ENCODE data around the gene CTNNA1. TPM values are rescaled to one million over a fixed set of nuclear protein-coding genes. Genes with fewer than 3 reads are reported as not detected.
"Not testable (repeated sequence)": the region's sequence is repeated elsewhere in the genome, so short reads cannot be mapped to it uniquely, and the experiment has no call there.

The CTNNA1 gene
- total and polyA plus RNA-seq, 4 donors, result 208 to 295 (median 253) TPM

DNA sequence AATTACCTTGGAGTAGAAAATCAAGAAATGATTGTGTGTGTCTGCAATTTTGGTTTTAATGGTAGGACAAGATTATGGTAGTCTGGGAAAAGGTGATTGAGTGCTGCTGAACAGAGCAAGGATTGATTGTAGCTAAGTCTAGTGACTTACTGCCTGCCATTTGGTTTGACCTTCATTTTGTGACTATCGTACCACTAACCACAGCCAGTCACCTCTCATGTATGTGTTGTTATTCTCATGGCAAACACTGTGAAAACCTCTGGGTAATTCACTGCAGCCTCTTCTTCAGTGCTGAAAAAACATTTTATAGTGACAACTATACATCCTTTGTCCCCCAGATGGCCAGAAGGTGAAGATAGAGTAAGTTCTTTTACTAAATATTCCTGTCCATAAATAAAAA is 37.5 kb downstream of the CTNNA1 start:
- no CpG with 5 or more reads among the region's 1 CpG for WGBS (ENCODE audit: insufficient coverage)
- Histone ChIP-seq H3K9me3 (ENCODE audit: control insufficient read depth, insufficient read depth, low read length) (no peaks in the 10 kb centered on the region), H3K27ac (ENCODE audit: low read depth, low read length) (no peak overlapping the region), H3K4me3 (ENCODE audit: low read depth, low read length) (no peak overlapping the region), H3K27me3 (ENCODE audit: control insufficient read depth, insufficient read depth, low read length) (no peaks in the 10 kb centered on the region), H3K36me3 (ENCODE audit: control insufficient read depth, insufficient read depth, low read length) (no peaks in the 10 kb centered on the region), H3K4me1 (ENCODE audit: control insufficient read depth, insufficient read depth, low read length) (no peaks in the 10 kb centered on the region)
- no peak for DNase-seq (ENCODE audit: low read depth in 4 of 6, low spot score in 6 of 6)

- H3K27ac ChIP-seq (ENCODE audit: low read depth, low read length), result no peak overlapping the region
- no peaks in the 10 kb centered on the region for H3K36me3 ChIP-seq (ENCODE audit: control insufficient read depth, insufficient read depth, low read length)
- WGBS (ENCODE audit: insufficient coverage), result 45% methylated on average over 4 of the region's 4 CpGs
- DNase-seq (ENCODE audit: low read depth in 4 of 6, low spot score in 6 of 6), result peak in 2 of 6 donors; percentile 24 to 70
- no peak overlapping the region for H3K4me3 ChIP-seq (ENCODE audit: low read depth, low read length)
- H3K4me1 ChIP-seq (ENCODE audit: control insufficient read depth, insufficient read depth, low read length), result no peaks in the 10 kb centered on the region
- H3K27me3 ChIP-seq (ENCODE audit: control insufficient read depth, insufficient read depth, low read length), result no peaks in the 10 kb centered on the region
- H3K9me3 ChIP-seq (ENCODE audit: control insufficient read depth, insufficient read depth, low read length), result no peaks in the 10 kb centered on the region
Measured at GRCh38 chr5:138792195-138792790, 39.1 kb downstream of the CTNNA1 start.

GRCh38 chr5:138793575-138793974 is 40.4 kb downstream of the CTNNA1 start:
- Histone ChIP-seq H3K27ac (ENCODE audit: low read depth, low read length) (no peak overlapping the region), H3K4me1 (ENCODE audit: control insufficient read depth, insufficient read depth, low read length) (no peaks in the 10 kb centered on the region), H3K9me3 (ENCODE audit: control insufficient read depth, insufficient read depth, low read length) (no peaks in the 10 kb centered on the region), H3K36me3 (ENCODE audit: control insufficient read depth, insufficient read depth, low read length) (no peaks in the 10 kb centered on the region), H3K27me3 (ENCODE audit: control insufficient read depth, insufficient read depth, low read length) (no peaks in the 10 kb centered on the region), H3K4me3 (ENCODE audit: low read depth, low read length) (no peak overlapping the region)
- DNase-seq (ENCODE audit: low read depth in 4 of 6, low spot score in 6 of 6), result peak in 2 of 6 donors; percentile 62 to 72

DNA sequence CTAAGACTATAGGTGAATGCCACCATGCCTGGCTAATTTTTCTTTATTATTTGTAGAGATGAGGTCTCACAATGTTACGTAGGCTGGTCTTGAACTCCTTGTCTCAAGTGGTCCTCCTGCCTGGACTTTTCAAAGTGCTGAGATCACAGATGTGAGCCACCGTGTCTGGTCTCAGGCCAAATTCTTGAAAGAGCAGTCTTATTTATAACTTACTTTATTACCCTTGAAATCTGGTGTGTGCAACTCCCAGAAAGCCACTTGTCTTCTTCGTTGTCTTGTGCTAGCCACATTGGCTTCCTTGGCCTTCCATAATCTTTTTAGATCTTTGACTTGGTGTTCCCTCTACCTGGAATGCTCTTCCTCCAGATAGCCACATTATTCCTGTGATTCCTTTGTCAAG is 50.1 kb downstream of the CTNNA1 start:
- no peaks in the 10 kb centered on the region for H3K36me3 ChIP-seq (ENCODE audit: control insufficient read depth, insufficient read depth, low read length)
- WGBS (ENCODE audit: insufficient coverage), result 86% methylated on average over 2 of the region's 3 CpGs
- H3K4me1 ChIP-seq (ENCODE audit: control insufficient read depth, insufficient read depth, low read length), result no peaks in the 10 kb centered on the region
- no peaks in the 10 kb centered on the region for H3K27me3 ChIP-seq (ENCODE audit: control insufficient read depth, insufficient read depth, low read length)
- no peak overlapping the region for H3K27ac ChIP-seq (ENCODE audit: low read depth, low read length)
- no peak for DNase-seq (ENCODE audit: low read depth in 4 of 6, low spot score in 6 of 6)
- peaks cover 2% of the 10 kb centered on the region for H3K9me3 ChIP-seq (ENCODE audit: control insufficient read depth, insufficient read depth, low read length)
- H3K4me3 ChIP-seq (ENCODE audit: low read depth, low read length), result no peak overlapping the region

- 56% methylated on average over 1 of the region's 1 CpG for WGBS (ENCODE audit: insufficient coverage)
- peaks cover 2% of the 10 kb centered on the region for H3K9me3 ChIP-seq (ENCODE audit: control insufficient read depth, insufficient read depth, low read length)
- no peak for DNase-seq (ENCODE audit: low read depth in 4 of 6, low spot score in 6 of 6)
Measured at GRCh38 chr5:138803935-138804334, 50.7 kb downstream of the CTNNA1 start.

DNA sequence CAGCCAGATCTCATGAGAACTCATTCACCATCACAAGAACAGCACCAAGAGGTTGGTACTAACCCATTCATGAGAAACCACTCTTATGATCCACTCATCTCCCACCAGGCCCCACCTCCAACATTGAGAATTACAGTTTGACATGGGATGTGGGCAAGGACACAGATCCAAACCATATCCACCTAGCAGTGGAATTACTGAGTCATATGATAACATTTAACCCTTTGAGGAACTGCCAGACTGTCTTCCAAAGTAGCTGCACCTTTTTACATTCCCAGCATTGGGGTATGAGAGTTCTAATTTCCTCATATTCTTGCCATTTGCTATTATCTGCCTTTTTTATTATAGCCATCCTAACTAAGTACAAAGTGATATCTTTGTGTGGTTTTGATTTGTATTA is 51.9 kb downstream of the CTNNA1 start:
- no peaks in the 10 kb centered on the region for H3K36me3 ChIP-seq (ENCODE audit: control insufficient read depth, insufficient read depth, low read length)
- no peak for DNase-seq (ENCODE audit: low read depth in 4 of 6, low spot score in 6 of 6)
- H3K27me3 ChIP-seq (ENCODE audit: control insufficient read depth, insufficient read depth, low read length), result no peaks in the 10 kb centered on the region
- H3K9me3 ChIP-seq (ENCODE audit: control insufficient read depth, insufficient read depth, low read length), result peaks cover under 1% of the 10 kb centered on the region
- no peaks in the 10 kb centered on the region for H3K4me1 ChIP-seq (ENCODE audit: control insufficient read depth, insufficient read depth, low read length)
- H3K27ac ChIP-seq (ENCODE audit: low read depth, low read length), result no peak overlapping the region
- H3K4me3 ChIP-seq (ENCODE audit: low read depth, low read length), result no peak overlapping the region

More at GRCh38 chr5:138803935-138804334, 50.7 kb downstream of the CTNNA1 start:
- H3K27me3 ChIP-seq (ENCODE audit: control insufficient read depth, insufficient read depth, low read length), result no peaks in the 10 kb centered on the region
- no peaks in the 10 kb centered on the region for H3K4me1 ChIP-seq (ENCODE audit: control insufficient read depth, insufficient read depth, low read length)
- no peak overlapping the region for H3K4me3 ChIP-seq (ENCODE audit: low read depth, low read length)
- H3K27ac ChIP-seq (ENCODE audit: low read depth, low read length), result no peak overlapping the region
- H3K36me3 ChIP-seq (ENCODE audit: control insufficient read depth, insufficient read depth, low read length), result no peaks in the 10 kb centered on the region

DNA sequence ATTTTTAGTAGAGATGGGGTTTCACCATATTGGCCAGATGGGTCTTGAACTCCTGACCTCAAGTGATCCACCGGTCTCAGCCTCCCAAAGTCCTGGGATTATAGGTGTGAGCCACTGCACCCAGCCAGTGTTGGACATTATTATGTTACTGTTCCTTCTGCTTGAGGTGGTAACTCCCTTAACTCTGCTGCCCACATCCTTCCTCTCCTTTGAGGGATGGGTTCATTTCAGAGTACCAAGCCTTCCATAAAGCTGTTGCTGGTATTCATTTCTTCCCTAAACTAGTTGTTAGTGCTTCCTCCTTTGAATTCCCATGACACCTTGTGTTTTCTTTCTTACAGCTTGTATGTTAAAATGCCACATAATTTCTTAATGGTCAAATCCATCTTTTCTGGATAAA is 54.0 kb downstream of the CTNNA1 start:
- H3K4me3 ChIP-seq (ENCODE audit: low read depth, low read length), result no peak overlapping the region
- no peaks in the 10 kb centered on the region for H3K9me3 ChIP-seq (ENCODE audit: control insufficient read depth, insufficient read depth, low read length)
- H3K36me3 ChIP-seq (ENCODE audit: control insufficient read depth, insufficient read depth, low read length), result peaks cover 3% of the 10 kb centered on the region
- 90% methylated on average over 1 of the region's 1 CpG for WGBS (ENCODE audit: insufficient coverage)
- no peaks in the 10 kb centered on the region for H3K4me1 ChIP-seq (ENCODE audit: control insufficient read depth, insufficient read depth, low read length)
- no peak for DNase-seq (ENCODE audit: low read depth in 4 of 6, low spot score in 6 of 6)
- H3K27ac ChIP-seq (ENCODE audit: low read depth, low read length), result no peak overlapping the region
- H3K27me3 ChIP-seq (ENCODE audit: control insufficient read depth, insufficient read depth, low read length), result no peaks in the 10 kb centered on the region

DNA sequence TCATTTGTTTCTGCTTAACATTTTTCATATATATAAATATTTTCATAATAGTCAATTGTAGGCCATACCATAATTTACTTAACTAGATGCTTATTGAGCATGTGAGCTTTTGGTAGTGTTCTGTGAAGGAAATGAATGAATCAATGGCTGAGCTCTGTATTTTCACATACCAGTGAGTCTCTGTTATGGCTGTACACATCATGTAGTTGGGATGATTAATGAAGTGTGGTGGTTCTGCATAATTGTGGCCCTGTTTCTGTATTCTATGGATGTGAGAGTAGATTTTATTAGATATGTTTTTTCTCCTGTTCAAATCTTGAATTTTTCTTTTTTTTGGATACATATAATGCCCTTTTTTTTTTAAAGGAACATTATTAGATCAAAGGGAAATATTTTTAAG is 56.2 kb downstream of the CTNNA1 start:
- Histone ChIP-seq H3K4me3 (ENCODE audit: low read depth, low read length) (no peak overlapping the region), H3K27ac (ENCODE audit: low read depth, low read length) (no peak overlapping the region), H3K36me3 (ENCODE audit: control insufficient read depth, insufficient read depth, low read length) (peaks cover 3% of the 10 kb centered on the region), H3K4me1 (ENCODE audit: control insufficient read depth, insufficient read depth, low read length) (no peaks in the 10 kb centered on the region), H3K9me3 (ENCODE audit: control insufficient read depth, insufficient read depth, low read length) (no peaks in the 10 kb centered on the region), H3K27me3 (ENCODE audit: control insufficient read depth, insufficient read depth, low read length) (no peaks in the 10 kb centered on the region)
- peak in 1 of 6 donors; percentile 44 for DNase-seq (ENCODE audit: low read depth in 4 of 6, low spot score in 6 of 6)

- not testable (repeated sequence) for H3K4me1 ChIP-seq (ENCODE audit: control insufficient read depth, insufficient read depth, low read length); H3K4me3 ChIP-seq (ENCODE audit: low read depth, low read length); DNase-seq (ENCODE audit: low read depth in 4 of 6, low spot score in 6 of 6); H3K36me3 ChIP-seq (ENCODE audit: control insufficient read depth, insufficient read depth, low read length); H3K27me3 ChIP-seq (ENCODE audit: control insufficient read depth, insufficient read depth, low read length); H3K9me3 ChIP-seq (ENCODE audit: control insufficient read depth, insufficient read depth, low read length); H3K27ac ChIP-seq (ENCODE audit: low read depth, low read length)
- WGBS (ENCODE audit: insufficient coverage), result no CpG with 5 or more reads among the region's 35 CpGs
Measured at GRCh38 chr5:138810861-138811260, 57.6 kb downstream of the CTNNA1 start.

DNA sequence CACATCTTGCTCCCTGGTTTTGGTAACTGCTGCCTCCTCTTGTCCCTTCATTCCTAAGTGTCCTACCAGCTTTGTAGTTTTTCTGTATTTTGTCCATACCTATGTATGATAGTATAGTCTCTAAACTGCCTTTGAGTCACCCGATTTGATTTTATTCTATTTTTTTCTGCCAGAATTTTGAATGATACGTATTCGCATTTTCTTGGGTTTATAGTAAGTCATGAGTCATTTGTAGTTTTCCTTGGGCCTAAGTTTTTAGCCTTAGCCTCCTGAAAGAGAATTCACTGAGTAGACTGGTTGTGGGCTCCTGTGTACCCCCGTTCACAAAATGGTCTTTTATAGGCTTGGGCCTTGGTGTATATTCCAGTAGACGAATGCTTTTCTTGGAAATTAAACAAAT is 62.3 kb downstream of the CTNNA1 start:
- DNase-seq (ENCODE audit: low read depth in 4 of 6, low spot score in 6 of 6), result no peak
- 100% methylated on average over 3 of the region's 5 CpGs for WGBS (ENCODE audit: insufficient coverage)
- H3K27ac ChIP-seq (ENCODE audit: low read depth, low read length), result no peak overlapping the region
- no peaks in the 10 kb centered on the region for H3K4me1 ChIP-seq (ENCODE audit: control insufficient read depth, insufficient read depth, low read length)
- H3K9me3 ChIP-seq (ENCODE audit: control insufficient read depth, insufficient read depth, low read length), result no peaks in the 10 kb centered on the region
- H3K36me3 ChIP-seq (ENCODE audit: control insufficient read depth, insufficient read depth, low read length), result peaks cover 3% of the 10 kb centered on the region
- no peaks in the 10 kb centered on the region for H3K27me3 ChIP-seq (ENCODE audit: control insufficient read depth, insufficient read depth, low read length)
- no peak overlapping the region for H3K4me3 ChIP-seq (ENCODE audit: low read depth, low read length)
